Activated naive CD8-positive, alpha-beta T cell (primary cell): ENCODE data around the gene RBAK.
"Not testable (repeated sequence)": the region's sequence is repeated elsewhere in the genome, so short reads cannot be mapped to it uniquely, and the experiment has no call there.

Experiments used
- H3K27ac Mint-ChIP-seq: one replicate; pipeline ENCODE4 v1.8.0; 2021; ENCODE audit warnings: mixed read lengths
- H3K27me3 Mint-ChIP-seq: one replicate; pipeline ENCODE4 v1.8.0; 2021; ENCODE audit warnings: mixed read lengths
- H3K36me3 Mint-ChIP-seq: one replicate; pipeline ENCODE4 v1.8.0; 2021; ENCODE audit warnings: mixed read lengths
- H3K4me1 Mint-ChIP-seq: one replicate; pipeline ENCODE4 v1.8.0; 2021; ENCODE audit warnings: low read depth, mixed read lengths
- H3K4me3 Mint-ChIP-seq: one replicate; pipeline ENCODE4 v1.8.0; 2021; ENCODE audit warnings: mild to moderate bottlenecking, mixed read lengths
- H3K9me3 Mint-ChIP-seq: one replicate; pipeline ENCODE4 v1.8.0; 2021; ENCODE audit warnings: low read depth, mixed read lengths

RBAK gene

GRCh38 chr7:5033186-5033585 is 12.5 kb upstream of the RBAK start:
- H3K4me3 Mint-ChIP-seq, H3K27me3 Mint-ChIP-seq, H3K27ac Mint-ChIP-seq, H3K4me1 Mint-ChIP-seq, H3K9me3 Mint-ChIP-seq: not testable (repeated sequence)
- H3K36me3 Mint-ChIP-seq: peaks cover 14% of the 10 kb centered on the region

GRCh38 chr7:5035276-5035675 is 10.4 kb upstream of the RBAK start:
- Mint-ChIP-seq H3K27ac (no peak overlapping the region), H3K9me3 (no peaks in the 10 kb centered on the region), H3K27me3 (no peaks in the 10 kb centered on the region), H3K4me3 (no peak overlapping the region), H3K36me3 (peaks cover 13% of the 10 kb centered on the region), H3K4me1 (peaks cover 3% of the 10 kb centered on the region)

GRCh38 chr7:5036446-5036845 is 9.2 kb upstream of the RBAK start:
- Mint-ChIP-seq H3K36me3 (peaks cover 7% of the 10 kb centered on the region), H3K4me3 (no peak overlapping the region), H3K27me3 (no peaks in the 10 kb centered on the region), H3K9me3 (no peaks in the 10 kb centered on the region), H3K4me1 (peaks cover 11% of the 10 kb centered on the region), H3K27ac (no peak overlapping the region)

- Mint-ChIP-seq H3K27ac (no peak overlapping the region), H3K27me3 (no peaks in the 10 kb centered on the region), H3K4me3 (no peak overlapping the region), H3K4me1 (peaks cover 19% of the 10 kb centered on the region), H3K36me3 (peaks cover 2% of the 10 kb centered on the region), H3K9me3 (no peaks in the 10 kb centered on the region)
Observed at GRCh38 chr7:5041047-5041446, 4.6 kb upstream of the RBAK start.

GRCh38 chr7:5043661-5044060 is 2.0 kb upstream of the RBAK start:
- Mint-ChIP-seq H3K9me3 (no peaks in the 10 kb centered on the region), H3K27ac (no peak overlapping the region), H3K4me3 (no peak overlapping the region), H3K36me3 (peaks cover 5% of the 10 kb centered on the region), H3K4me1 (peaks cover 30% of the 10 kb centered on the region), H3K27me3 (no peaks in the 10 kb centered on the region)

- peaks cover 24% of the 10 kb centered on the region for H3K36me3 Mint-ChIP-seq
- peaks cover 37% of the 10 kb centered on the region for H3K4me1 Mint-ChIP-seq
Observed at GRCh38 chr7:5046397-5046732, 705 bp downstream of the RBAK start.

GRCh38 chr7:5047127-5047526 is 1.5 kb downstream of the RBAK start:
- H3K27me3 Mint-ChIP-seq, H3K27ac Mint-ChIP-seq: not testable (repeated sequence)
- Mint-ChIP-seq H3K36me3 (peaks cover 31% of the 10 kb centered on the region), H3K4me3 (peak overlapping the region; percentile 96), H3K9me3 (peaks cover 15% of the 10 kb centered on the region), H3K4me1 (peaks cover 38% of the 10 kb centered on the region)

More at GRCh38 chr7:5046397-5046732, 705 bp downstream of the RBAK start:
- Mint-ChIP-seq H3K27ac (peak overlapping the region; percentile 87), H3K4me3 (peak overlapping the region; percentile 96)
- not testable (repeated sequence) for H3K9me3 Mint-ChIP-seq, H3K27me3 Mint-ChIP-seq

- Mint-ChIP-seq H3K27ac (no peak overlapping the region), H3K9me3 (peaks cover 26% of the 10 kb centered on the region), H3K27me3 (no peaks in the 10 kb centered on the region), H3K36me3 (peaks cover 49% of the 10 kb centered on the region), H3K4me3 (no peak overlapping the region), H3K4me1 (peaks cover 37% of the 10 kb centered on the region)
Observed at GRCh38 chr7:5050676-5051075, 5.0 kb downstream of the RBAK start.

- H3K4me1 Mint-ChIP-seq: peaks cover 34% of the 10 kb centered on the region
- peaks cover 31% of the 10 kb centered on the region for H3K9me3 Mint-ChIP-seq
- not testable (repeated sequence) for H3K27me3 Mint-ChIP-seq, H3K27ac Mint-ChIP-seq
- peak overlapping the region; percentile 1 for H3K4me3 Mint-ChIP-seq
- peaks cover 55% of the 10 kb centered on the region for H3K36me3 Mint-ChIP-seq
Observed at GRCh38 chr7:5051731-5052130, 6.1 kb downstream of the RBAK start.

- Mint-ChIP-seq H3K27me3 (no peaks in the 10 kb centered on the region), H3K27ac (no peak overlapping the region), H3K36me3 (peaks cover 66% of the 10 kb centered on the region), H3K4me3 (no peak overlapping the region), H3K4me1 (peaks cover 29% of the 10 kb centered on the region), H3K9me3 (peaks cover 31% of the 10 kb centered on the region)
Observed at GRCh38 chr7:5053175-5053574, 7.5 kb downstream of the RBAK start.

GRCh38 chr7:5063698-5064097 is 18.0 kb downstream of the RBAK start:
- H3K9me3 Mint-ChIP-seq: peaks cover 43% of the 10 kb centered on the region
- H3K4me3 Mint-ChIP-seq: no peak overlapping the region
- H3K36me3 Mint-ChIP-seq: peaks cover 82% of the 10 kb centered on the region
- no peaks in the 10 kb centered on the region for H3K27me3 Mint-ChIP-seq
- peak overlapping the region; percentile 34 for H3K27ac Mint-ChIP-seq
- no peaks in the 10 kb centered on the region for H3K4me1 Mint-ChIP-seq

GRCh38 chr7:5064391-5065106 is 18.9 kb downstream of the RBAK start:
- Mint-ChIP-seq H3K27me3 (no peaks in the 10 kb centered on the region), H3K4me3 (no peak overlapping the region), H3K9me3 (peaks cover 51% of the 10 kb centered on the region), H3K36me3 (peaks cover 82% of the 10 kb centered on the region), H3K4me1 (no peaks in the 10 kb centered on the region), H3K27ac (no peak overlapping the region)

GRCh38 chr7:5065107-5065407 is 19.4 kb downstream of the RBAK start:
- peaks cover 77% of the 10 kb centered on the region for H3K36me3 Mint-ChIP-seq
- no peaks in the 10 kb centered on the region for H3K4me1 Mint-ChIP-seq
- H3K27me3 Mint-ChIP-seq: no peaks in the 10 kb centered on the region
- H3K27ac Mint-ChIP-seq: no peak overlapping the region
- peaks cover 46% of the 10 kb centered on the region for H3K9me3 Mint-ChIP-seq
- no peak overlapping the region for H3K4me3 Mint-ChIP-seq

- H3K27me3 Mint-ChIP-seq: peaks cover 4% of the 10 kb centered on the region
- peaks cover 9% of the 10 kb centered on the region for H3K4me1 Mint-ChIP-seq
- H3K36me3 Mint-ChIP-seq: peaks cover 53% of the 10 kb centered on the region
- H3K4me3 Mint-ChIP-seq: no peak overlapping the region
- no peak overlapping the region for H3K27ac Mint-ChIP-seq
- peaks cover 37% of the 10 kb centered on the region for H3K9me3 Mint-ChIP-seq
Observed at GRCh38 chr7:5068521-5068920, 22.9 kb downstream of the RBAK start.

- no peak overlapping the region for H3K4me3 Mint-ChIP-seq
- H3K36me3 Mint-ChIP-seq: peaks cover 38% of the 10 kb centered on the region
- no peak overlapping the region for H3K27ac Mint-ChIP-seq
- peaks cover 28% of the 10 kb centered on the region for H3K9me3 Mint-ChIP-seq
- peaks cover 6% of the 10 kb centered on the region for H3K27me3 Mint-ChIP-seq
- H3K4me1 Mint-ChIP-seq: peaks cover 9% of the 10 kb centered on the region
Observed at GRCh38 chr7:5070206-5070605, 24.5 kb downstream of the RBAK start.

GRCh38 chr7:5075187-5075586 is 29.5 kb downstream of the RBAK start:
- not testable (repeated sequence) for H3K9me3 Mint-ChIP-seq, H3K4me3 Mint-ChIP-seq, H3K27ac Mint-ChIP-seq, H3K36me3 Mint-ChIP-seq, H3K27me3 Mint-ChIP-seq
- H3K4me1 Mint-ChIP-seq: peaks cover 16% of the 10 kb centered on the region
